NCI-H2081 treated with DMSO at 0.1 percent for 48 hours (cell line): ENCODE results near the gene TMEM168.
"Not testable (repeated sequence)": the region's sequence is repeated elsewhere in the genome, so short reads cannot be mapped to it uniquely, and the experiment has no call there.

Source experiments
- DNase-seq: peaks from one replicate; lab custom pipeline; 2025; lab: John Stamatoyannopoulos, UW

The TMEM168 gene

GRCh38 chr7:112781558-112781957 lies 8.6 kb downstream of the TMEM168 start:
- no peak for DNase-seq

- no peak for DNase-seq
Observed at GRCh38 chr7:112781110-112781509, 9.1 kb downstream of the TMEM168 start.

DNA sequence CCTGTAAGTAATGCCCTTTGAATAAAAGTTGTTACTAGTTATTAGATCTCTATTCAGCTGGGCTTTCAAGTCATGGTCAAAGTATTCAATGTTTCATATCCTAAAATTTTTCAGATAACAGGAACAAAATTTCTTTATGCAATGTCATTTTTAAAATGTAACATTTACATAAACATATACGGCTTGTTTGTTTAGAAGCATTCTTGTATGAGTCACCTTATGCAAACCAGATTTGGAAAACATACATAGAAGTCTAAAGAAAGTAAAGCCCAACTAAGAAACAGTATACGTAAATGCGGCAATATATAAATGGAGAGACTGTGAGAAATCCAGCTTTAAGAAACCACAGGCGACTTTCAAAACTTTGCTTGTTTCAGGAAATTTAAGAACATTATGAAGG lies 10.5 kb downstream of the TMEM168 start:
- DNase-seq: no peak

DNA sequence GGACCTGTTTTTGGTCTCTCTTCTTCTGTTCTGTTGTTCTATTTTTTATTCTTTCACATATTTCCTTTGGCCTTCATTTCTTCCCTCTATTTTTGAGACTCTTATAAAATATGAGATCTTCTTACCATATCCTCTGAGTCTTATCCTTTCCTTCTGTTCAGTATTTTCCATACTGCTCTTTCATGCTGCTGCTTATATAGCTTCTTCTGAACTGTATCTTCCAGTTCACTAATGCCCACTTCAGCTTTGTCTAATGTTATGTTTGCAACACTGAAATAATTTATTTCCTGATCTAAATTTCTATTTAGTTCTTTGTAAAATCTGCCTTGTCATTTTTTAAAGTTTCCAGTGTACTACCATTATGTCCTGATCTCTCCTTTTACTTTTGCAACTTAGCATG lies 12.8 kb downstream of the TMEM168 start:
- DNase-seq: no peak

GRCh38 chr7:112771166-112771565 lies 19.0 kb downstream of the TMEM168 start:
- no peak for DNase-seq

DNA sequence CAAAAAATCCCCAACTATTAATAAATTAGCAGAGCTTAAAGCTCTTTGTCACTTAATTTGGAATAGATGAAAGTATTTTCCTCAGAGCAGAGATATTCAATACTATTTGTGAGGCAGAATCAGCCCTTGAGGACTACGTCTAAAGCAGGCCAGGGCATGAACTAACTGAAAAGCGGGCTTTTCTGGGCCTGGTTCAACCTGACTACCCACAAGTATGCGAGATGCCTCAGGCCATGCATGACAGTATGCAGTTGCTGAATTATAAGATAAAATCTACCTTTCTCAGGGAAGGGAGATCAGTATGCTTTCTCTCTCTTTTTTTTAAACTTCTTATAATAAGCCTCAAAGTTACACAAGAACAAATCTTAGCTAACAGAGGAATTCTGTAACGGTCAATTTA lies 20.1 kb downstream of the TMEM168 start:
- no peak for DNase-seq

GRCh38 chr7:112765105-112765504 lies 25.1 kb downstream of the TMEM168 start:
- no peak for DNase-seq

DNA sequence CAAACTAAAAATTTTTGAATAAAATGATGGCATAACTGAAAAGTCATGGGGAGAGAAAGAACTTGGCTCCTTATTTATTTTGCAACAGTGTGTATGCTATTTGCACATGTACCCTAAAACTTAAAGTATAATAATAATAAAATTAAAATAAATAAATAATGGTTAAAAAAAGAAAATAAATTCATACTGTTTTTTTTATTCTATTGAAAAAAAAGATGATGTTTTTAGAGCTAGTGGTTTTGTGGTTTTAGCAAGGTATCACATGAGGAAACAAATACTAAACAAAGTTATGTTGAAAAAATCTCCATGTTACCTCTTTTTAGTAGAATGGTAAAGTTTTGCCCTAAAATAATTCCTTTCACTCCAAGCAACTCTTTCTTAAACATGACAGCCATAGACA lies 26.2 kb downstream of the TMEM168 start:
- DNase-seq: no peak

DNA sequence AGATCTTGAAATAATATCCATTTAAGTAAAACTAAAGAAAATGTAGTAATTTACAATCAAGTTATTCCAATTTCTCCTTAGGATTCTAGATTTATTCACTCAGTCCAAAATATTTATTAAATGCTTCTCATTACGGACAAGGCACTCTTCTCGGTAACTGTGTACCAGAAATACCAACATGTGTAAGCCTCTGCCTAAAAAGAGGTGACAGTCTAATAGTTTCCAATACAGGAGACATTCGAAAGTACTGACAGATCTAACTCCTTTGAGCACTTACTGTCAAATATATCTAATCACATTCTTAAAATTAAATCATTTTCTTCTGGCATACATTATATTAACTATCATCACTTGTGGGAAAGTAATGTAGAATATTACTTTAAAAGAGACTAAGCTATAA lies 26.9 kb downstream of the TMEM168 start:
- DNase-seq: no peak

DNA sequence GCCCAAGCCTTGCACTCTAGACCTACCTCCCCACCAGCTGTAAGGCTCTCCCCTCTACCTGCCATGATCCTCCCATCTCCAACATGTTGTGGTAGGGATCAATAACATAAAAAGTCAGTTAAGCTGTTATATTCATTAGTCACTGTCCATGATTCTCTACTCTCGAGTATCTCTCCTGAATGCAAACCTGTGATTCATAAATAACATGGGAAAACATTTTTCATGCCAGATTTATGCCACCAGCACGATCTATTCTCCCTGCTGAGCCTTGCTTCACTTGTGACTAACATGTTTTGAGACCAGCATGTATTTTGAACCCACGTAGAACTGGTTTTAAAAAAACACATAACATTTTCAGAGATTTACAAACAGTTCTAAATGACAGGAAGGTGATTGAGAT lies 30.3 kb downstream of the TMEM168 start:
- no peak for DNase-seq

GRCh38 chr7:112757337-112757736 lies 32.9 kb downstream of the TMEM168 start:
- no peak for DNase-seq

- no peak for DNase-seq
Observed at GRCh38 chr7:112753298-112753697, 36.9 kb downstream of the TMEM168 start.

GRCh38 chr7:112752576-112752975 lies 37.6 kb downstream of the TMEM168 start:
- no peak for DNase-seq

- DNase-seq: no peak
Observed at GRCh38 chr7:112749775-112750174, 40.4 kb downstream of the TMEM168 start.

GRCh38 chr7:112748381-112748780 lies 41.8 kb downstream of the TMEM168 start:
- no peak for DNase-seq

- no peak for DNase-seq
Observed at GRCh38 chr7:112745635-112746034, 44.6 kb downstream of the TMEM168 start.

DNA sequence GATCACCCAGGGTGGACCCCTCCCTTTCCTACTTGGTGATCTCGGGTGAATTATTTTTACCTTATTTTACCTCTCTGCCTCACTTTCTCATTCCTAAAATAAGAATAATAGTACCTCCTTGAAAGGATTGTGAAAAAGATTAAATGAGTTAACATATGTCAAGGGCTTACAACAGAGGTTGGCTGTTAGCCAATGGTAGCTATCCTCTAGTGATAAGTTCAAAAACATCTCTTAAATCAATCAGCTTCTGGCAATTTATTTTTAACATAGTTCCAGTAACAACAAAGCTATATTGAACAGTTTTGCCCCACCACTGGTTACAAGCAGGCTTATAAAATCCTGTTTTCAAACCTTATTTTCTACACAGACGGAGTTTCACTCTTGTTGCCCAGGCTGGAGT lies 45.4 kb downstream of the TMEM168 start:
- DNase-seq: no peak

DNA sequence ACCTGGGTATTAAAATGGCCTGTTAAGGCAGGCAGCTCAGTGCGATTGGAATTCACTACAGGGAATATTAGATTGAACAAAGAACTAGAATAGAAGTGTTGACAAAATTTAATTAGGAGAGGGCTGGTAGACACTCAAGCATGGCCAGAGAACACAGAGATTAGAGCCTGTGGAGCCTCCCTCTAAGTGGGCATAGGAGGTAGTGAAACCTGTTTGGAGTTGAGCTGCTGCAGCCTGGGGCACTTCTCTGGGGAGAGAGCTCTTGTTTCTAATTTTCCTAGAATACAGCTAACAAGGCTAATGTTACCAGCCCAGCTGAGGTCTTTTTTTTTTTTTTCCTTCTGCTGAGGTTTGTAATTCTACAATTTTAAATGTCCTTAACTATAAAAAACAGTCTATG lies 46.4 kb downstream of the TMEM168 start:
- DNase-seq: no peak

DNA sequence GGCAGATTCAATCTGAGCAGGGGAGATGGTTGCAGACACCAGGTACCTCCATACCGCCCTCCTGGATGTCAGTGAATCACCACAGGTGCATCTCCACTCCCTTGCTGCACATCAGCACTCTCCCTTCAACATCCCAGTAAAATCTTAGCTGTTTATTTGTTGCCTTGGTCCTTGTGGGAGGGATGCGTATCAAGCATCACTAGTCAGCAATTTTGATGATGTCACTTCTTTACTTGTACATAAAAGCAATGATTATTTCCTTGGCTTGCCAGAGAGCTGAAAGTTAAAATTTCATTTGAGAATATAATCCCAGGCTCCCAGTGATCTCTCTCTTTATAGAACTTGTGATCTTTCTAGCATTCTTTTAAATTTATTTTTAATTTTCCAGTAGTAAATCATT lies 49.5 kb downstream of the TMEM168 start:
- no peak for DNase-seq

GRCh38 chr7:112739436-112740180 lies 50.6 kb downstream of the TMEM168 start:
- no peak for DNase-seq

DNA sequence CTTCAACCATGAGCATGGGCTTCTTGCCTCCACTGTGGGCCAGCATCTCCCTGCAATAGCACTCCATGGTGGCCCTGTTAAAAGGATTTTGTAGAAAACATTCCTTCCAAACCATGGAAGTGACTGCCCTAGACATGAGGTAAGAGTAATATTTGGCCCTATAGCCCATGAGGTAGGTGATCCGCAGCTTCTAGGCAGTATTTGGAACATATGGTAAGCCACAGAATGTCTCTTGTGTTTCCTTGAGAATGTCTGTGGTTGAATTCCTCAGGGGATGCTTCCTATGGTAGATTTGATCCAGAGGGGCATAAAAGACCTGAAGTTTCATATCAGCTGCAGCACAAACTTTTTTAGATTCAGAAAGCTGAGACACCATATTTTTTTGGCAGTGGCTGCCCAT lies 54.9 kb downstream of the TMEM168 start:
- DNase-seq: no peak

- DNase-seq: not testable (repeated sequence)
Observed at GRCh38 chr7:112731324-112731723, 58.9 kb downstream of the TMEM168 start.

GRCh38 chr7:112726076-112726475 lies 64.1 kb downstream of the TMEM168 start:
- no peak for DNase-seq

DNA sequence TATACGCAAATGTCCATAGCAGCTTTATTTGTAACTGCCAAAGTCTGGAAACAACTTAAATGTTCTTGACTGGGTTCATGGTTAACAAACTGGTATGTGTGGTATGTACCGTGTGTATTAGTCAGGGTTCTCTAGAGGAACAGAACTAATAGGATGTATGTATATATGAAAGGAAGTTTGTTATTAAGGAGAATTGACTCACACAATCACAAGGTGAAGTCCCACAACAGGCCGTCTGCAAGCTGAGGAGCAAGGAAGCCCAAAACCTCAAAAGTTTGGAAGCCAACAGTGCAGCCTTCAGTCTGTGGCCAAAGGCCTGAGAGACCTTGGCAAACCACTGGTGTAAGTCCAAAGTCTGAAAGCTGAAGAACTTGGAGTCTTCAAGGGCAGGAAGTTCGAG lies 66.8 kb downstream of the TMEM168 start:
- no peak for DNase-seq
